Type B pancreatic cell (in vitro differentiated cells): ENCODE measurements around the gene ITM2B. TPM values are rescaled to one million over a fixed set of nuclear protein-coding genes. Genes with fewer than 3 reads are reported as not detected.
A peak's percentile ranks its signal among the peaks of the same experiment; 100 is the strongest.

Experiments
- DNase-seq: peaks from one replicate; pipeline ENCODE4 v3.0.0; 2021; ENCODE audit warnings: mixed read lengths; ENCODE audit not compliant: unreplicated experiment; ENCODE audit errors: extremely low spot score
- H3K27ac Mint-ChIP-seq: 2 replicates; pipeline ENCODE4 v1.8.0; 2021; ENCODE audit warnings: mild to moderate bottlenecking, mixed read lengths
- H3K27me3 Mint-ChIP-seq: 2 replicates; pipeline ENCODE4 v1.8.0; 2021; ENCODE audit warnings: mixed read lengths
- H3K36me3 Mint-ChIP-seq: 2 replicates; pipeline ENCODE4 v1.8.0; 2021; ENCODE audit warnings: mixed read lengths
- H3K4me1 Mint-ChIP-seq: one replicate; pipeline ENCODE4 v1.8.0; 2021; ENCODE audit warnings: mixed read lengths; ENCODE audit not compliant: unreplicated experiment
- H3K4me3 Mint-ChIP-seq: 2 replicates; pipeline ENCODE4 v1.8.0; 2021; ENCODE audit warnings: mild to moderate bottlenecking, mixed read lengths
- H3K9me3 Mint-ChIP-seq: 2 replicates; pipeline ENCODE4 v1.8.0; 2021; ENCODE audit warnings: mixed read lengths
- CTCF ChIP-seq: fragments of 200-600 bp; sonication (generic); conservative IDR thresholded peaks from 2 replicates; pipeline ENCODE4 v1.5.0; 2021; ENCODE audit warnings: antibody characterized with exemption, mild to moderate bottlenecking
- total RNA-seq: library from RNA; stranded (reverse); gene quantifications from 2 replicates; pipeline ENCODE4 v1.2.1, GENCODE V29; 2021; ENCODE audit warnings: low replicate concordance

The ITM2B gene
- total RNA-seq, 1 donor from 2014 or later = 232 TPM

GRCh38 chr13:48220592-48220980, 12.4 kb upstream of the ITM2B start:
- Mint-ChIP-seq H3K4me3 (no peak overlapping the region), H3K36me3 (no peaks in the 10 kb centered on the region), H3K27ac (peak overlapping the region; percentile 30), H3K9me3 (no peaks in the 10 kb centered on the region), H3K27me3 (no peaks in the 10 kb centered on the region), H3K4me1 (peaks cover 19% of the 10 kb centered on the region)
- no peak for TF ChIP-seq CTCF
- no peak for DNase-seq

GRCh38 chr13:48220981-48221685, 11.9 kb upstream of the ITM2B start:
- no peak for TF ChIP-seq CTCF
- Mint-ChIP-seq H3K4me3 (peak overlapping the region; percentile 16), H3K36me3 (no peaks in the 10 kb centered on the region), H3K4me1 (peaks cover 19% of the 10 kb centered on the region), H3K27me3 (no peaks in the 10 kb centered on the region), H3K9me3 (no peaks in the 10 kb centered on the region), H3K27ac (peak overlapping the region; percentile 30)
- DNase-seq = no peak

GRCh38 chr13:48221686-48222187, 11.3 kb upstream of the ITM2B start:
- Mint-ChIP-seq H3K36me3 (no peaks in the 10 kb centered on the region), H3K4me1 (peaks cover 19% of the 10 kb centered on the region), H3K27me3 (no peaks in the 10 kb centered on the region), H3K9me3 (no peaks in the 10 kb centered on the region), H3K27ac (no peak overlapping the region), H3K4me3 (peak overlapping the region; percentile 16)
- no peak for TF ChIP-seq CTCF
- DNase-seq = no peak

- DNase-seq = no peak
- TF ChIP-seq CTCF = no peak
- Mint-ChIP-seq H3K27me3 (no peaks in the 10 kb centered on the region), H3K36me3 (no peaks in the 10 kb centered on the region), H3K27ac (no peak overlapping the region), H3K4me3 (no peak overlapping the region), H3K9me3 (no peaks in the 10 kb centered on the region), H3K4me1 (peaks cover 19% of the 10 kb centered on the region)
Measured at GRCh38 chr13:48222358-48223301, 10.4 kb upstream of the ITM2B start.

- Mint-ChIP-seq H3K9me3 (no peaks in the 10 kb centered on the region), H3K36me3 (no peaks in the 10 kb centered on the region), H3K27ac (no peak overlapping the region), H3K4me1 (peaks cover 19% of the 10 kb centered on the region), H3K27me3 (no peaks in the 10 kb centered on the region), H3K4me3 (no peak overlapping the region)
- no peak for DNase-seq
- no peak for TF ChIP-seq CTCF
Measured at GRCh38 chr13:48224701-48225100, 8.3 kb upstream of the ITM2B start.
